K562 (cell line): ENCODE measurements around the gene PLD1. TPM values are rescaled to one million over a fixed set of nuclear protein-coding genes. Genes with fewer than 3 reads are reported as not detected.

Source experiments
- AFF1 ChIP-seq, 2 experiments: fragments of 450-650 bp; IDR thresholded peaks; 2 replicates each; pipeline ENCODE4 v1.6.1; 2018; ENCODE audit warnings: mild to moderate bottlenecking in 2 of 2, low read depth in 1 of 2; ENCODE audit not compliant: partially characterized antibody in 2 of 2
- DIDO1 ChIP-seq: fragments of 450-650 bp; IDR thresholded peaks from 2 replicates; pipeline ENCODE4 v1.6.1; 2016; ENCODE audit warnings: low read depth, missing biosample characterization, missing genetic modification characterization
- DLX4 ChIP-seq: fragments of 250-450 bp; sonication (Bioruptor Pico); IDR thresholded peaks from 2 replicates; pipeline ENCODE4 v1.6.1; 2021; ENCODE audit warnings: mild to moderate bottlenecking
- HDAC6 ChIP-seq: IDR thresholded peaks from 2 replicates; pipeline ENCODE4 v1.6.1; 2012; ENCODE audit warnings: low read depth, mild to moderate bottlenecking, control low read depth, inconsistent platforms, low read length, moderate library complexity
- MBD2 ChIP-seq: sonication (generic); IDR thresholded peaks from 2 replicates; pipeline ENCODE4 v1.6.1; 2016; ENCODE audit warnings: low read depth, borderline replicate concordance
- MEIS2 ChIP-seq: fragments of 450-650 bp; IDR thresholded peaks from 2 replicates; pipeline ENCODE4 v1.6.1; 2014; ENCODE audit warnings: mild to moderate bottlenecking; ENCODE audit not compliant: partially characterized antibody
- PATZ1 ChIP-seq: fragments of 250-450 bp; sonication (Bioruptor Pico); IDR thresholded peaks from 2 replicates; pipeline ENCODE4 v1.5.0; 2020; ENCODE audit warnings: mild to moderate bottlenecking, borderline replicate concordance
- PHB ChIP-seq: fragments of 250-450 bp; sonication (Bioruptor Pico); IDR thresholded peaks from 2 replicates; pipeline ENCODE4 v1.5.0; 2021
- REST ChIP-seq, 2 experiments: fragments of 450-650 bp; formaldehyde crosslinking in 1 of 2; IDR thresholded peaks; 2 replicates each; pipeline versions ENCODE4 v1.4.0 to v1.6.1; 2014 to 2020; ENCODE audit warnings: mild to moderate bottlenecking in 2 of 2, borderline replicate concordance in 1 of 2, low read depth in 1 of 2
- STAT5B ChIP-seq: fragments of 250-450 bp; sonication (Bioruptor Pico); IDR thresholded peaks from 2 replicates; pipeline ENCODE4 v1.8.0; 2021; ENCODE audit warnings: mild to moderate bottlenecking, inconsistent platforms
- TCF15 ChIP-seq: fragments of 250-450 bp; sonication (Bioruptor Pico); IDR thresholded peaks from 2 replicates; pipeline ENCODE4 v1.8.0; 2022; ENCODE audit warnings: moderate library complexity, mild to moderate bottlenecking, inconsistent platforms
- ZNF41 ChIP-seq: fragments of 250-450 bp; sonication (Bioruptor Pico); conservative IDR thresholded peaks from 2 replicates; pipeline ENCODE4 v1.4.0; 2020; ENCODE audit warnings: mild to moderate bottlenecking
- polyA plus RNA-seq, 8 experiments: library from polyadenylated mRNA; depleted of rRNA in 4 of 8; stranded (reverse) in 5 of 8; unstranded in 3 of 8; fragments of >200 nt; fragmentation: Nextera tagmentation in 2 of 8; fragmentation: Illumina TruSeq in 1 of 8; extraction: Ambion mirVana in 2 of 8; extraction: Trizol in 1 of 8; gene quantifications; 2 replicates each; pipeline versions ENCODE4 v1.2.1 to v1.2.3, GENCODE V29; 2011 to 2014; ENCODE audit warnings: inconsistent platforms in 1 of 8, missing spikeins in 1 of 8
- total RNA-seq, 7 experiments: library from RNA; depleted of rRNA in 6 of 7; stranded (reverse); fragments of >200 nt in 6 of 7; fragmentation: Illumina TruSeq in 2 of 7; extraction: Trizol in 2 of 7; gene quantifications; 2 replicates each; pipeline versions ENCODE4 v1.2.1 to v1.2.3, GENCODE V29; 2011 to 2021; ENCODE audit warnings: low replicate concordance in 1 of 7

Gene PLD1
- total and polyA plus RNA-seq, 9 of the 15 experiments (the other 6 are each of a cell fraction or from before 2014, with no cell fraction given): 8.4 to 26.1 (median 18.6) TPM

GRCh38 chr3:171813278-171813896 is 3.1 kb upstream of the PLD1 start (continued):
- TF ChIP-seq DLX4 (CRISPR knock-in tag): no peak
- TF ChIP-seq HDAC6: no peak
- no peak for TF ChIP-seq ZNF41
- peak; percentile 58 for TF ChIP-seq MEIS2
- TF ChIP-seq PATZ1: no peak
- no peak for TF ChIP-seq DIDO1 (tag)
- no peak for TF ChIP-seq REST (IDR thresholded peaks at IDR 0.05; ENCODE audit: borderline replicate concordance)
- no peak for TF ChIP-seq REST (CRISPR knock-in tag; IDR thresholded peaks at IDR 0.05; ENCODE audit: low read depth)
- TF ChIP-seq AFF1 (IDR thresholded peaks at IDR 0.05; ENCODE audit: low read depth in 1 of 2, partially characterized antibody in 2 of 2): peak in 1 of 2 experiments; percentile 9
- no peak for TF ChIP-seq STAT5B (CRISPR knock-in tag)
- no peak for TF ChIP-seq PHB (CRISPR knock-in tag)
- no peak for TF ChIP-seq TCF15
- TF ChIP-seq MBD2: no peak
